GM23338 (cell line): ENCODE data around the gene GCH1. TPM values are rescaled to one million over a fixed set of nuclear protein-coding genes. Genes with fewer than 3 reads are reported as not detected.

Experiments used
- ATAC-seq: fragments of 200-7000 bp; cut with Tn5 transposase; 3 replicates; pipeline ENCODE4 v1.9.1; 2020
- DNase-seq: peaks from one replicate; pipeline ENCODE4 v3.0.0-alpha.2; 2015; ENCODE audit warnings: low spot score
- H2AFZ ChIP-seq: fragments of 200-600 bp; sonication (generic); 2 replicates; pipeline ENCODE4 v1.8.0; 2016; ENCODE audit warnings: antibody characterized with exemption, mild to moderate bottlenecking, moderate library complexity
- H3F3A ChIP-seq: fragments of 200-600 bp; sonication (generic); replicated peaks from 2 replicates; pipeline ENCODE4 v1.8.0; 2017; ENCODE audit warnings: antibody characterized with exemption, mixed run types, low read depth
- H3K27ac ChIP-seq: fragments of 200-600 bp; sonication (generic); 2 replicates; pipeline ENCODE4 v1.6.1; 2016; ENCODE audit warnings: low read depth
- H3K27me3 ChIP-seq: fragments of 200-600 bp; sonication (generic); 2 replicates; pipeline ENCODE4 v1.8.0; 2016; ENCODE audit warnings: mild to moderate bottlenecking, mixed run types, moderate library complexity; ENCODE audit not compliant: insufficient read depth
- H3K36me3 ChIP-seq: fragments of 200-600 bp; sonication (generic); 2 replicates; pipeline ENCODE4 v1.8.0; 2016; ENCODE audit warnings: mild to moderate bottlenecking; ENCODE audit not compliant: insufficient read depth
- H3K4me1 ChIP-seq: fragments of 200-600 bp; sonication (generic); 2 replicates; pipeline ENCODE4 v1.8.0; 2016; ENCODE audit warnings: mild to moderate bottlenecking, moderate library complexity; ENCODE audit not compliant: insufficient read depth
- H3K4me2 ChIP-seq: fragments of 200-600 bp; sonication (generic); 2 replicates; pipeline ENCODE4 v1.7.1; 2017; ENCODE audit warnings: mixed run types
- H3K4me3 ChIP-seq: fragments of 200-600 bp; sonication (generic); 2 replicates; pipeline ENCODE4 v1.6.1; 2016; ENCODE audit warnings: mixed run types
- H3K79me2 ChIP-seq: fragments of 200-600 bp; sonication (generic); replicated peaks from 2 replicates; pipeline ENCODE4 v1.8.0; 2017; ENCODE audit warnings: mild to moderate bottlenecking; ENCODE audit not compliant: insufficient read depth
- H3K9me2 ChIP-seq: fragments of 200-600 bp; sonication (generic); 2 replicates; pipeline ENCODE4 v1.8.0; 2017; ENCODE audit not compliant: insufficient read depth
- H4K20me1 ChIP-seq: fragments of 200-600 bp; sonication (generic); replicated peaks from 2 replicates; pipeline ENCODE4 v1.8.0; 2017; ENCODE audit warnings: mild to moderate bottlenecking; ENCODE audit not compliant: insufficient read depth
- H3K27ac Mint-ChIP-seq: 2 replicates; pipeline ENCODE4 v1.8.0; 2020; ENCODE audit warnings: inconsistent platforms, mild to moderate bottlenecking, moderate library complexity, mixed read lengths
- H3K27me3 Mint-ChIP-seq: 3 replicates; pipeline ENCODE4 v1.8.0; 2022; ENCODE audit warnings: low read depth, mild to moderate bottlenecking, moderate library complexity, mixed read lengths, inconsistent platforms; ENCODE audit not compliant: insufficient read depth, poor library complexity
- H3K36me3 Mint-ChIP-seq: 3 replicates; pipeline ENCODE4 v1.8.0; 2021; ENCODE audit warnings: low read depth, mild to moderate bottlenecking, inconsistent platforms, moderate library complexity, mixed read lengths
- H3K4me1 Mint-ChIP-seq: 3 replicates; pipeline ENCODE4 v1.8.0; 2020; ENCODE audit warnings: mild to moderate bottlenecking, inconsistent platforms, mixed read lengths
- H3K4me3 Mint-ChIP-seq: 3 replicates; pipeline ENCODE4 v1.8.0; 2021; ENCODE audit warnings: moderate library complexity, mild to moderate bottlenecking, inconsistent platforms, mixed read lengths
- H3K9me3 Mint-ChIP-seq: 3 replicates; pipeline ENCODE4 v1.8.0; 2020; ENCODE audit warnings: moderate library complexity, mild to moderate bottlenecking, inconsistent platforms, mixed read lengths
- CTCF ChIP-seq, 2 experiments: fragments of 200-600 bp in 1 of 2; sonication (generic) in 1 of 2; conservative IDR thresholded peaks; 2 replicates each; pipeline versions ENCODE4 v1.5.1 to v1.6.1; 2016 to 2017; ENCODE audit warnings: antibody characterized with exemption in 2 of 2, low read depth in 2 of 2, mild to moderate bottlenecking in 2 of 2, moderate library complexity in 1 of 2
- EZH2 ChIP-seq: fragments of 200-600 bp; sonication (generic); IDR thresholded peaks from one replicate; pipeline ENCODE4 v1.8.0; 2017; ENCODE audit warnings: antibody characterized with exemption, mild to moderate bottlenecking, low read depth; ENCODE audit not compliant: unreplicated experiment
- NANOG ChIP-seq: IDR thresholded peaks from 2 replicates; pipeline ENCODE4 v1.6.1; 2016; ENCODE audit warnings: antibody characterized with exemption, borderline replicate concordance
- STAT1 ChIP-seq: IDR thresholded peaks from one replicate; pipeline ENCODE4 v1.6.1; 2016; ENCODE audit warnings: antibody characterized with exemption; ENCODE audit not compliant: unreplicated experiment
- polyA plus RNA-seq: library from polyadenylated mRNA; unstranded; fragments of >200 nt; fragmentation: Nextera tagmentation; extraction: Ambion mirVana; gene quantifications from 2 replicates; pipeline ENCODE4 v1.2.1, GENCODE V29; 2016
- total RNA-seq: library from RNA; depleted of rRNA; stranded (reverse); fragments of >200 nt; shearing (Covaris generic); gene quantifications from 2 replicates; pipeline ENCODE4 v1.2.3, GENCODE V29; 2014
- TF ChIP-seq, protein P1 (sequence below): IDR thresholded peaks from 2 replicates; pipeline ENCODE4 v1.6.1; 2016; ENCODE audit warnings: antibody characterized with exemption
- TF ChIP-seq, protein P2 (sequence below): fragments of 250-450 bp; sonication (Bioruptor Pico); IDR thresholded peaks from 2 replicates; pipeline ENCODE4 v1.5.0; 2020; ENCODE audit warnings: mild to moderate bottlenecking, moderate library complexity

Gene GCH1
- total and polyA plus RNA-seq, 2 experiments from 2014 or later, result 8.7 to 15.0 TPM

- Mint-ChIP-seq H3K9me3 (no peaks in the 10 kb centered on the region), H3K27me3 (peaks cover 2% of the 10 kb centered on the region), H3K4me1 (no peaks in the 10 kb centered on the region), H3K36me3 (no peaks in the 10 kb centered on the region), H3K27ac (no peak overlapping the region), H3K4me3 (no peak overlapping the region)
- Histone ChIP-seq H4K20me1 (no peaks in the 10 kb centered on the region), H3K4me1 (no peaks in the 10 kb centered on the region), H3K4me2 (no peak overlapping the region), H3F3A (no peaks in the 10 kb centered on the region), H2AFZ (no peak overlapping the region), H3K27ac (no peak overlapping the region), H3K4me3 (no peak overlapping the region), H3K36me3 (no peaks in the 10 kb centered on the region), H3K79me2 (no peaks in the 10 kb centered on the region), H3K9me2 (no peaks in the 10 kb centered on the region), H3K27me3 (no peaks in the 10 kb centered on the region)
- ATAC-seq (no peak), DNase-seq (no peak)
- TF ChIP-seq, protein P1, sequence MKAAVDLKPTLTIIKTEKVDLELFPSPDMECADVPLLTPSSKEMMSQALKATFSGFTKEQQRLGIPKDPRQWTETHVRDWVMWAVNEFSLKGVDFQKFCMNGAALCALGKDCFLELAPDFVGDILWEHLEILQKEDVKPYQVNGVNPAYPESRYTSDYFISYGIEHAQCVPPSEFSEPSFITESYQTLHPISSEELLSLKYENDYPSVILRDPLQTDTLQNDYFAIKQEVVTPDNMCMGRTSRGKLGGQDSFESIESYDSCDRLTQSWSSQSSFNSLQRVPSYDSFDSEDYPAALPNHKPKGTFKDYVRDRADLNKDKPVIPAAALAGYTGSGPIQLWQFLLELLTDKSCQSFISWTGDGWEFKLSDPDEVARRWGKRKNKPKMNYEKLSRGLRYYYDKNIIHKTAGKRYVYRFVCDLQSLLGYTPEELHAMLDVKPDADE, result no peak
- TF ChIP-seq EZH2, result no peak
- TF ChIP-seq, protein P2, sequence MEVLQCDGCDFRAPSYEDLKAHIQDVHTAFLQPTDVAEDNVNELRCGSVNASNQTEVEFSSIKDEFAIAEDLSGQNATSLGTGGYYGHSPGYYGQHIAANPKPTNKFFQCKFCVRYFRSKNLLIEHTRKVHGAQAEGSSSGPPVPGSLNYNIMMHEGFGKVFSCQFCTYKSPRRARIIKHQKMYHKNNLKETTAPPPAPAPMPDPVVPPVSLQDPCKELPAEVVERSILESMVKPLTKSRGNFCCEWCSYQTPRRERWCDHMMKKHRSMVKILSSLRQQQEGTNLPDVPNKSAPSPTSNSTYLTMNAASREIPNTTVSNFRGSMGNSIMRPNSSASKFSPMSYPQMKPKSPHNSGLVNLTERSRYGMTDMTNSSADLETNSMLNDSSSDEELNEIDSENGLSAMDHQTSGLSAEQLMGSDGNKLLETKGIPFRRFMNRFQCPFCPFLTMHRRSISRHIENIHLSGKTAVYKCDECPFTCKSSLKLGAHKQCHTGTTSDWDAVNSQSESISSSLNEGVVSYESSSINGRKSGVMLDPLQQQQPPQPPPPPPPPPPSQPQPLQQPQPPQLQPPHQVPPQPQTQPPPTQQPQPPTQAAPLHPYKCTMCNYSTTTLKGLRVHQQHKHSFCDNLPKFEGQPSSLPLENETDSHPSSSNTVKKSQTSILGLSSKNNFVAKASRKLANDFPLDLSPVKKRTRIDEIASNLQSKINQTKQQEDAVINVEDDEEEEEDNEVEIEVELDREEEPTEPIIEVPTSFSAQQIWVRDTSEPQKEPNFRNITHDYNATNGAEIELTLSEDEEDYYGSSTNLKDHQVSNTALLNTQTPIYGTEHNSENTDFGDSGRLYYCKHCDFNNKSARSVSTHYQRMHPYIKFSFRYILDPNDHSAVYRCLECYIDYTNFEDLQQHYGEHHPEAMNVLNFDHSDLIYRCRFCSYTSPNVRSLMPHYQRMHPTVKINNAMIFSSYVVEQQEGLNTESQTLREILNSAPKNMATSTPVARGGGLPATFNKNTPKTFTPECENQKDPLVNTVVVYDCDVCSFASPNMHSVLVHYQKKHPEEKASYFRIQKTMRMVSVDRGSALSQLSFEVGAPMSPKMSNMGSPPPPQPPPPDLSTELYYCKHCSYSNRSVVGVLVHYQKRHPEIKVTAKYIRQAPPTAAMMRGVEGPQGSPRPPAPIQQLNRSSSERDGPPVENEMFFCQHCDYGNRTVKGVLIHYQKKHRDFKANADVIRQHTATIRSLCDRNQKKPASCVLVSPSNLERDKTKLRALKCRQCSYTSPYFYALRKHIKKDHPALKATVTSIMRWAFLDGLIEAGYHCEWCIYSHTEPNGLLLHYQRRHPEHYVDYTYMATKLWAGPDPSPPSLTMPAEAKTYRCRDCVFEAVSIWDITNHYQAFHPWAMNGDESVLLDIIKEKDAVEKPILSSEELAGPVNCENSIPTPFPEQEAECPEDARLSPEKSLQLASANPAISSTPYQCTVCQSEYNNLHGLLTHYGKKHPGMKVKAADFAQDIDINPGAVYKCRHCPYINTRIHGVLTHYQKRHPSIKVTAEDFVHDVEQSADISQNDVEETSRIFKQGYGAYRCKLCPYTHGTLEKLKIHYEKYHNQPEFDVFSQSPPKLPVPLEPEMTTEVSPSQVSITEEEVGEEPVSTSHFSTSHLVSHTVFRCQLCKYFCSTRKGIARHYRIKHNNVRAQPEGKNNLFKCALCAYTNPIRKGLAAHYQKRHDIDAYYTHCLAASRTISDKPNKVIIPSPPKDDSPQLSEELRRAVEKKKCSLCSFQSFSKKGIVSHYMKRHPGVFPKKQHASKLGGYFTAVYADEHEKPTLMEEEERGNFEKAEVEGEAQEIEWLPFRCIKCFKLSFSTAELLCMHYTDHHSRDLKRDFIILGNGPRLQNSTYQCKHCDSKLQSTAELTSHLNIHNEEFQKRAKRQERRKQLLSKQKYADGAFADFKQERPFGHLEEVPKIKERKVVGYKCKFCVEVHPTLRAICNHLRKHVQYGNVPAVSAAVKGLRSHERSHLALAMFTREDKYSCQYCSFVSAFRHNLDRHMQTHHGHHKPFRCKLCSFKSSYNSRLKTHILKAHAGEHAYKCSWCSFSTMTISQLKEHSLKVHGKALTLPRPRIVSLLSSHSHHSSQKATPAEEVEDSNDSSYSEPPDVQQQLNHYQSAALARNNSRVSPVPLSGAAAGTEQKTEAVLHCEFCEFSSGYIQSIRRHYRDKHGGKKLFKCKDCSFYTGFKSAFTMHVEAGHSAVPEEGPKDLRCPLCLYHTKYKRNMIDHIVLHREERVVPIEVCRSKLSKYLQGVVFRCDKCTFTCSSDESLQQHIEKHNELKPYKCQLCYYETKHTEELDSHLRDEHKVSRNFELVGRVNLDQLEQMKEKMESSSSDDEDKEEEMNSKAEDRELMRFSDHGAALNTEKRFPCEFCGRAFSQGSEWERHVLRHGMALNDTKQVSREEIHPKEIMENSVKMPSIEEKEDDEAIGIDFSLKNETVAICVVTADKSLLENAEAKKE, result no peak
Measured at GRCh38 chr14:54916101-54916500, 13.5 kb upstream of the GCH1 start.

DNA sequence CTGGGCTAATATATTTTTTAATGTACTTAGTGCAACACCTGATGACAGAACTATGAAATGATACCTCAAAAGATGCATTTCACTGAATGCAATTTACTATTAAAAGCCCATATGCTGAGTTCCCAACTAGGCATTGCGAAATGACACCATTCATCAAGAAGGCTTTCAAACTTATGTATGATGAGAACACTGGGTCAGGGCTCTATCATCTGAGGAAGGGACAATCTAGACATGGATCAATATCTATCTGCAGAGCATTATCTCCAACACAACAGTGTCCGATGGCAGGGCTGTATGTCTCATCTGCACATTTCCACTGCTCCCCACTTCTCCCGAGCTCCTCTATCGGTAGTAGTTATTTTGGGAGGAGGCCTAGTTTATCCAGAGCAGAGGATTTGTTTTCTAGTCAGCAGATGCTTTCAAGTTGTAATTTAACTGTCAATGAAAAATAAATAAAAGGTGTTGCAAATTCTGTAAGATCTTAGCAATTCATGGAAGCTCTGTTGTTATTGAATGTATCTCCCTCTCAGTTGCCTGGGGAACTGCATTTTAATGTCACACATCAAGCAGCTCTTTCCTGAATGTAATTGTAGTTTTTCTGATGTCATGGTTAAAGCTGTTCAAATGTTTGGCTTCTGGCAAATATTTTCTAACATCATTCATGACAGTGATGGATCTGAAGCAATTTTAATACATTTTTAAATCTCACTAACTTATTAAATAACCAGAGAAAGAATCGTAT is 7.4 kb upstream of the GCH1 start:
- ATAC-seq (no peak), DNase-seq (no peak)
- Histone ChIP-seq H3K4me1 (peaks cover 4% of the 10 kb centered on the region; the same call in 1 of the 2 replicates), H4K20me1 (no peaks in the 10 kb centered on the region), H3K4me2 (no peak overlapping the region), H3K27ac (no peak overlapping the region), H3K27me3 (no peaks in the 10 kb centered on the region), H3K79me2 (no peaks in the 10 kb centered on the region), H3K36me3 (no peaks in the 10 kb centered on the region), H3F3A (no peaks in the 10 kb centered on the region), H3K4me3 (no peak overlapping the region), H2AFZ (no peak overlapping the region), H3K9me2 (no peaks in the 10 kb centered on the region)
- no peaks in the 10 kb centered on the region for H3K9me3 Mint-ChIP-seq
- no peaks in the 10 kb centered on the region for H3K36me3 Mint-ChIP-seq
- H3K4me3 Mint-ChIP-seq, result no peak overlapping the region
- H3K27me3 Mint-ChIP-seq, result no peaks in the 10 kb centered on the region
- peaks cover 6% of the 10 kb centered on the region; the same call in 2 of the 3 replicates for H3K4me1 Mint-ChIP-seq
- H3K27ac Mint-ChIP-seq, result no peak overlapping the region
- TF ChIP-seq CTCF (conservative IDR thresholded peaks at IDR 0.05; ENCODE audit: low read depth in 2 of 2) (no peak), STAT1 (no peak), NANOG (no peak)
- TF ChIP-seq, protein P1, result no peak
